Subcutaneous abdominal adipose tissue (tissue), 5 donors: Measurements from ENCODE around the gene OR7C1.

Experiments used
- H3K27ac ChIP-seq: one replicate; pipeline ENCODE4 v1.7.0; 2013; ENCODE audit warnings: low read depth, mild to moderate bottlenecking, inconsistent platforms, low read length, moderate library complexity
- H3K27me3 ChIP-seq, 5 donors: one replicate each; pipeline ENCODE4 v1.7.0; 2013; ENCODE audit warnings: low read length in 5 of 5, inconsistent platforms in 1 of 5; ENCODE audit not compliant: control insufficient read depth in 5 of 5, insufficient read depth in 4 of 5
- H3K36me3 ChIP-seq, 5 donors: one replicate each; pipeline ENCODE4 v1.7.0; 2013; ENCODE audit warnings: low read length in 5 of 5; ENCODE audit not compliant: control insufficient read depth in 5 of 5, insufficient read depth in 5 of 5
- H3K4me1 ChIP-seq, 5 donors: one replicate each; pipeline ENCODE4 v1.7.0; 2013; ENCODE audit warnings: low read length in 5 of 5, mild to moderate bottlenecking in 3 of 5, moderate library complexity in 1 of 5; ENCODE audit not compliant: control insufficient read depth in 5 of 5, insufficient read depth in 5 of 5
- H3K4me3 ChIP-seq, 5 donors: one replicate each; pipeline ENCODE4 v1.7.0; 2013; ENCODE audit warnings: low read length in 5 of 5, low read depth in 1 of 5
- H3K9ac ChIP-seq, 5 donors: one replicate each; pipeline ENCODE4 v1.7.0; 2013; ENCODE audit warnings: low read length in 5 of 5, mild to moderate bottlenecking in 4 of 5, moderate library complexity in 3 of 5
- H3K9me3 ChIP-seq, 5 donors: one replicate each; pipeline ENCODE4 v1.7.0; 2013; ENCODE audit warnings: low read length in 5 of 5; ENCODE audit not compliant: control insufficient read depth in 5 of 5
- donor health status: healthy.
- donor health status: healthy.
- donor health status: healthy.
- donor health status: healthy.
- donor health status: healthy.

OR7C1 gene

DNA sequence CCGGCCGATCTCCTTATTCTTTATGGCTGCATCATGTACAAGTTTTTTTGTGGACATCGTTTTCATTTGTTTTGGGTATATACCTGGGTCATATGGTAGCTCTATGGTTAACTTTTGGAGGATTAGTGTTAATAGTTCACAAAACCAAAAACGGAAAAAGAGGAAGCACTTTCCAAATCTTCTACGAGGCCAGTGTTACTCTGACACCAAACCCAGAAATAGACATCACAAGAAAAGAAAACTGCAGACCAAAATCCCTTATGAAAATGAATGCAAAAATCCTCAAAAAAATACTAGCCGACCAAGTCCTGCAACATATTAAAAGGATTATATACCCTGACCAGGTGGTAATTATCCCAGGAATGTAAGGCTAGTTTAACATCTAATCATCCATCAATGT, 86.4 kb downstream of the OR7C1 start:
- no peak overlapping the region for H3K9ac ChIP-seq
- H3K27ac ChIP-seq: no peak overlapping the region
- H3K4me3 ChIP-seq: no peak overlapping the region
- H3K27me3 ChIP-seq: no peaks in the 10 kb centered on the region
- H3K36me3 ChIP-seq: no peaks in the 10 kb centered on the region
- H3K4me1 ChIP-seq: no peaks in the 10 kb centered on the region
- H3K9me3 ChIP-seq: no peaks in the 10 kb centered on the region
